Measurements from ENCODE around the gene CELA3A.
"Not testable (repeated sequence)": the region's sequence is repeated elsewhere in the genome, so short reads cannot be mapped to it uniquely, and the experiment has no call there.

- TF ChIP-seq EZH2 (IDR thresholded peaks at IDR 0.05; ENCODE audit: borderline replicate concordance, low read depth, low read length, severe bottlenecking); CTCF (IDR thresholded peaks at IDR 0.05; ENCODE audit: borderline replicate concordance, extremely low read depth, low read length, poor library complexity, severe bottlenecking): not testable (repeated sequence)
Measured at GRCh38 chr1:22003959-22004358, 2.5 kb downstream of the CELA3A start.
